Adrenal gland (tissue), 12 donors: ENCODE data around the gene SOS1. TPM values are rescaled to one million over a fixed set of nuclear protein-coding genes. Genes with fewer than 3 reads are reported as not detected.
A peak's percentile ranks its signal among the peaks of the same experiment; 100 is the strongest.

Experiments used
- DNase-seq, 7 donors: peaks; one replicate each; pipeline ENCODE4 v3.0.0-alpha.2; 2019 to 2020
- H3K27ac ChIP-seq, 5 donors: fragments of 200-600 bp; sonication (generic) in 4 of 5; 1 replicate in 3 of 5; 2 replicates in 2 of 5; pipeline versions ENCODE4 v1.5.1 to v1.8.0; 2016 to 2020; ENCODE audit warnings: mild to moderate bottlenecking in 1 of 5
- H3K27me3 ChIP-seq: fragments of 200-600 bp; 2 replicates; pipeline ENCODE4 v1.8.0; 2021
- H3K36me3 ChIP-seq, 2 donors: fragments of 200-600 bp; replicated peaks in 1 of 2; 1 replicate in 1 of 2; 2 replicates in 1 of 2; pipeline versions ENCODE4 v1.5.1 to v1.8.0; 2018 to 2022
- H3K4me1 ChIP-seq, 2 donors: fragments of 200-600 bp; replicated peaks in 1 of 2; 1 replicate in 1 of 2; 2 replicates in 1 of 2; pipeline versions ENCODE4 v1.5.1 to v1.8.0; 2018 to 2021
- H3K4me3 ChIP-seq, 4 donors: fragments of 200-600 bp; sonication (generic) in 3 of 4; one replicate each; pipeline ENCODE4 v1.5.1; 2016 to 2018
- H3K9me3 ChIP-seq, 3 donors: fragments of 200-600 bp; sonication (generic) in 1 of 3; replicated peaks in 1 of 3; 1 replicate in 2 of 3; 2 replicates in 1 of 3; pipeline versions ENCODE4 v1.5.1 to v1.8.0; 2016 to 2021
- CTCF ChIP-seq, 6 experiments: fragments of 450-650 bp in 4 of 6; fragments of 200-600 bp in 2 of 6; sonication (generic) in 1 of 6; IDR thresholded peaks; 1 replicate in 5 of 6; 2 replicates in 1 of 6; pipeline versions ENCODE4 v1.5.1 to v1.8.0; 2016 to 2021; ENCODE audit warnings: antibody characterized with exemption in 6 of 6, mild to moderate bottlenecking in 2 of 6, moderate library complexity in 1 of 6
- POLR2A ChIP-seq, 2 donors: fragments of 450-650 bp; IDR thresholded peaks; one replicate each; pipeline ENCODE4 v1.6.1; 2017; ENCODE audit warnings: antibody characterized with exemption in 2 of 2, mild to moderate bottlenecking in 2 of 2, moderate library complexity in 1 of 2
- WGBS, 4 donors: extraction: QIAGEN DNeasy Blood & Tissue Kit in 2 of 4; methylation state at CpG; one replicate each; pipeline versions ENCODE4 v1.1.5 to v1.1.7; 2013 to 2017; 5-methylcytosine and 5-hydroxymethylcytosine counted together
- intact Hi-C, 2 donors: fragments of 100-400 bp; cut with DNase I; formaldehyde crosslinking; loops; one replicate each; pipeline versions ENCODE4 v1.14.1 to v1.15.0; 2022 to 2023
- polyA plus RNA-seq, 3 donors: library from polyadenylated mRNA; stranded (reverse); fragments of 200-250 nt in 2 of 3; fragments of 350-450 nt in 1 of 3; fragmentation: Illumina TruSeq in 1 of 3; extraction: RNeasy Lipid Tissue Mini Kit (QIAGEN cat#74804) in 1 of 3; gene quantifications; one replicate each; pipeline ENCODE4 v1.2.3, GENCODE V29; 2013 to 2014
- total RNA-seq, 9 donors: library from RNA; depleted of rRNA in 4 of 9; stranded (reverse); fragments of >200 nt in 4 of 9; fragments of 120-200 nt in 1 of 9; fragmentation: NEBNext Ultra II Directional in 1 of 9; extraction: Animal tissue kit (Norgen Biotek cat#: 25700) in 1 of 9; gene quantifications; one replicate each; pipeline versions ENCODE4 v1.1.0 to v1.2.4, GENCODE V29; 2013 to 2023
- donor health status: healthy with polysubstance abuse.
- donor health status: Bipolar disorder and iron deficiency.
- donor health status: DM: yes; HTN: yes; CAD: no.
- donor health status: DM: no; HTN: no; CAD: no.
- donor health status: DM: no; HTN: no; CAD: no.
- donor health status: DM: yes; HTN: yes; CAD: no.

Gene SOS1
- total and polyA plus RNA-seq, 12 donors: 6.4 to 42.0 (median 26.5) TPM

DNA sequence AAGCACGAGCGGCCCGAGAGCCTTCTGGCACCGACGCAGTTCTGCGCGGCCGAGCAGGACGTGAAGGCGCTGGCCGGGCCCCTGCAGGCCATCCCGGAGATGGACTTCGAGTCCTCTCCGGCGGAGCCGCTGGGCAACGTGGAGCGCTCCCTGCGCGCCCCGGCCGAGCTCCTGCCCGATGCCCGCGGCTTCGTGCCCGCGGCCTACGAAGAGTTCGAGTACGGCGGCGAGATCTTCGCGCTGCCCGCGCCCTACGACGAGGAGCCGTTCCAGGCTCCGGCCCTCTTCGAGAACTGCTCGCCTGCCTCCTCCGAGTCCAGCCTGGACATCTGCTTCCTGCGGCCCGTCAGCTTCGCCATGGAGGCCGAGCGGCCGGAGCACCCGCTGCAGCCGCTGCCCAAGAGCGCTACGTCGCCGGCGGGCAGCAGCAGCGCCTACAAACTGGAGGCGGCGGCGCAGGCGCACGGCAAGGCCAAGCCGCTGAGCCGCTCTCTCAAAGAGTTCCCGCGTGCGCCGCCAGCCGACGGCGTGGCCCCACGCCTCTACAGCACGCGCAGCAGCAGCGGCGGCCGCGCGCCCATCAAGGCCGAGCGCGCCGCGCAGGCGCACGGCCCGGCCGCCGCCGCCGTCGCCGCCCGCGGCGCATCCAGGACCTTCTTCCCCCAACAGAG lies 160.8 kb downstream of the SOS1 start:
- TF ChIP-seq POLR2A (IDR thresholded peaks at IDR 0.05): peak in 1 of 2 donors; percentile 32
- peak in 1 of 6 experiments; percentile 32 for TF ChIP-seq CTCF (IDR thresholded peaks at IDR 0.05)
- Histone ChIP-seq H3K36me3 (no peaks in the 10 kb centered on the region), H3K4me3 (peak overlapping the region in 2 of 4 donors; percentile 27 to 62), H3K27ac (peak overlapping the region in 2 of 5 donors; percentile 21 to 45), H3K27me3 (no peaks in the 10 kb centered on the region), H3K9me3 (no peaks in the 10 kb centered on the region), H3K4me1 (peaks cover 6% of the 10 kb centered on the region in 2 donors)
- 7 to 14% (median 8%) methylated on average over 15 to 97 of the region's 97 CpGs for whole genome bisulfite sequencing, 4 donors
- DNase-seq: peak; percentile 81 to 89 (median 84)
- intact Hi-C loops: loop anchor here in 1 of 2 donors (10.0 kb wide), 1 partner anchor 265 kb away; no protein-coding TSS in a partner anchor

DNA sequence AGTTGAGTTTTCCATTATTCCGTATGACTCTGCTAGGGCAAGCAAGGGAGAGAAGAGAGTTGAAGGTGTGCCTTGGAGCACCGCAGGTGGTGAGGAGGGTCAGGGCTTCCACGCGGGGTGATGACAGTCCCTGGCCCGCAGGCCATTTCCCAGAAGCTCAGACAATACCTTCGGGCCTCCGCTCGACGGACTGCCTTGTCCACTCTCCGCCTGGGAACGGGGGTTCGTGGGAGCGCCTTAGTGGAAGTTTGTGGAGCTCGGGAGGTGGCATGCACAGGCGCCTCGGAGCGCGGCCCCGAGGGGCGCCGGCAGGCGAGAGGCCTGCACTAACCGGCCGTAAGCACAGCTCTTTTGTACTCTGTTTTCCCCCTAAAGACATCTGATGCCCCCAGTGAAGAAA lies 161.4 kb downstream of the SOS1 start:
- no peaks in the 10 kb centered on the region for H3K36me3 ChIP-seq
- peak overlapping the region in 1 of 4 donors; percentile 62 for H3K4me3 ChIP-seq
- H3K4me1 ChIP-seq: peaks cover 6% of the 10 kb centered on the region in 2 donors
- 80 to 88% (median 84%) methylated on average over 12 to 24 of the region's 24 CpGs for WGBS, 4 donors
- no peaks in the 10 kb centered on the region for H3K27me3 ChIP-seq
- no peak for TF ChIP-seq POLR2A (IDR thresholded peaks at IDR 0.05)
- no peak for TF ChIP-seq CTCF (IDR thresholded peaks at IDR 0.05)
- peak in 1 of 7 donors; percentile 25 for DNase-seq
- H3K9me3 ChIP-seq: no peaks in the 10 kb centered on the region
- intact Hi-C loops: loop anchor here in 1 of 2 donors (10.0 kb wide), 1 partner anchor 265 kb away; no protein-coding TSS in a partner anchor
- no peak overlapping the region for H3K27ac ChIP-seq

DNA sequence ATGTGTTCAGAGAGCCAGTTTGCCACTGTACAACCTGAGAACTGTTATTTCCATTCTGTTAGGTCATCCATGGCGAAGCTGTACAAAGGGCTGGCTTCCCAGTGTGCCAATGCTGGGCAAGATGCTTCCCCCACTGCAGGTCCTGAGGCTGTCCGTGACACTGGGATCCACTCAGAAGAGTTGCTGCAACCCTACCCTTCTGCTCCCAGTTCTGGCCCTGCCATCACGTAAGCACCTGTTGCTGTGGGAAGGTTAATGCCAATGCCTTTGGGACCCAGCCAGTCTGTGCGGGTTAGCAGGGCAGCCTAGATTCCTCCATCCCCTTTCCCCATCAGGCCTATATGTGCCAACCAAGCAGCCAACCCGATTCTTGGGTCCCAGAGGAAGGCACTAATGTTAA lies 162.9 kb downstream of the SOS1 start:
- H3K27me3 ChIP-seq: no peaks in the 10 kb centered on the region
- TF ChIP-seq CTCF (IDR thresholded peaks at IDR 0.05) (no peak), POLR2A (IDR thresholded peaks at IDR 0.05) (no peak)
- H3K4me3 ChIP-seq: no peak overlapping the region
- no peak for DNase-seq
- H3K4me1 ChIP-seq: peaks cover 6% of the 10 kb centered on the region in 2 donors
- H3K9me3 ChIP-seq: no peaks in the 10 kb centered on the region
- H3K36me3 ChIP-seq: no peaks in the 10 kb centered on the region
- WGBS, 4 donors: 94 to 98% (median 96%) methylated on average over 4 to 5 of the region's 5 CpGs
- intact Hi-C loops: loop anchor here in 1 of 2 donors (10.0 kb wide), 1 partner anchor 267 kb away; no protein-coding TSS in a partner anchor
- H3K27ac ChIP-seq: no peak overlapping the region

- Histone ChIP-seq H3K9me3 (no peaks in the 10 kb centered on the region), H3K36me3 (no peaks in the 10 kb centered on the region), H3K27me3 (no peaks in the 10 kb centered on the region), H3K4me1 (no peaks in the 10 kb centered on the region), H3K4me3 (no peak overlapping the region), H3K27ac (no peak overlapping the region)
- TF ChIP-seq POLR2A (IDR thresholded peaks at IDR 0.05) (no peak), CTCF (IDR thresholded peaks at IDR 0.05) (no peak)
- intact Hi-C loops: loop anchor here in 1 of 2 donors (10.0 kb wide), 1 partner anchor 273 kb away; no protein-coding TSS in a partner anchor
- no peak for DNase-seq
Observed at GRCh38 chr2:38951766-38952165, 169.1 kb downstream of the SOS1 start.
